Measurements from ENCODE around the gene PLEKHG4B. TPM values are rescaled to one million over a fixed set of nuclear protein-coding genes. Genes with fewer than 3 reads are reported as not detected.
"Not testable (repeated sequence)": the region's sequence is repeated elsewhere in the genome, so short reads cannot be mapped to it uniquely, and the experiment has no call there.

The PLEKHG4B gene
- polyA plus RNA-seq, 12 donors, result 0.23 to 15.1 (median 0.72) TPM; not detected in 2

GRCh38 chr5:92401-93220 is 643 bp downstream of the PLEKHG4B start:
- DNase-seq, result no peak

- DNase-seq, result no peak
Measured at GRCh38 chr5:93221-93980, 1.4 kb downstream of the PLEKHG4B start.

GRCh38 chr5:94113-94892 is 2.3 kb downstream of the PLEKHG4B start:
- DNase-seq, result no peak

- DNase-seq, result no peak
Measured at GRCh38 chr5:95241-95980, 3.4 kb downstream of the PLEKHG4B start.

GRCh38 chr5:96976-97660 is 5.2 kb downstream of the PLEKHG4B start:
- no peak for DNase-seq

- no peak for DNase-seq
Measured at GRCh38 chr5:99815-100214, 7.8 kb downstream of the PLEKHG4B start.

- DNase-seq, result no peak
Measured at GRCh38 chr5:102411-103043, 10.6 kb downstream of the PLEKHG4B start.

- DNase-seq, result not testable (repeated sequence)
Measured at GRCh38 chr5:104106-104505, 12.1 kb downstream of the PLEKHG4B start.

- DNase-seq, result no peak
Measured at GRCh38 chr5:104778-105296, 12.9 kb downstream of the PLEKHG4B start.

- no peak for DNase-seq
Measured at GRCh38 chr5:105504-106070, 13.6 kb downstream of the PLEKHG4B start.

GRCh38 chr5:106587-106986 is 14.6 kb downstream of the PLEKHG4B start:
- no peak for DNase-seq

GRCh38 chr5:107526-107925 is 15.6 kb downstream of the PLEKHG4B start:
- DNase-seq, result no peak

GRCh38 chr5:109826-110225 is 17.9 kb downstream of the PLEKHG4B start:
- no peak for DNase-seq

GRCh38 chr5:110270-110888 is 18.4 kb downstream of the PLEKHG4B start:
- DNase-seq, result no peak

- DNase-seq, result no peak
Measured at GRCh38 chr5:111171-111570, 19.2 kb downstream of the PLEKHG4B start.

- no peak for DNase-seq
Measured at GRCh38 chr5:119486-120097, 27.6 kb downstream of the PLEKHG4B start.

- no peak for DNase-seq
Measured at GRCh38 chr5:121432-121831, 29.5 kb downstream of the PLEKHG4B start.

GRCh38 chr5:125815-126214 is 33.8 kb downstream of the PLEKHG4B start:
- no peak for DNase-seq

- no peak for DNase-seq
Measured at GRCh38 chr5:126806-127205, 34.8 kb downstream of the PLEKHG4B start.

Data from muscle of arm (tissue), 12 donors.